ENCODE measurements around the gene PCDHGA9.

The PCDHGA9 gene

DNA sequence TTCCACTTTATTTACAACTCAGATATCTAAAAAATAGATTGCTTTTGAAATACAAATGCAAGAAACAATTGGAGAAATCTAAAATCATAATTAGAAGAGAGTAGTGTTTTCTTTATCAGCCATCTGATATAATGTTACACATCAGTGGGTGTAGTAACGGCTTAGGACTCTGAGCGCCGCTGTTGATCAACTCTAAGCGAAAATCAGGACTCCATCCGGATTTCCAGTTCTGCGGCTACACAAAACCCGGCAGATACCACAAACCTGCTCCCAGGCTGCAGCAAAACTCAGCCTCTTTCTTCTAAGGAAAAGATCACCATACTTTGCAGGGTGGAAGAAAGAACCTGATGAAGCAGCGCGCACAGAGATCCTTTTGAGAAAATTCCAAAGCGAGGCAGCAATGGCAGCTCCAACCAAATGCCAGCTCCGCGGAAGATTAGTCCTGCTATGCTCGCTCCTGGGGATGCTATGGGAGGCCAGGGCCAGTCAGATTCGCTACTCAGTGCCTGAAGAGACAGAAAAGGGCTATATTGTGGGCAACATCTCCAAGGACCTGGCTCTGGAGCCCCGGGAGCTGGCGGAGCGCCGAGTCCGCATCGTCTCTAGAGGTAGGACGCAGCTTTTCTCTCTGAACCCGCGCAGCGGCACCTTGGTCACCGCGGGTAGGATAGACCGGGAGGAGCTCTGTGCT, at the start of gene PCDHGA9:
Gene PCDHGA9 (plus strand): TSS at position 226 of the 691 bp plus-strand sequence. CDS start 175 bp downstream, at position 401.
- TF ChIP-seq, protein P1, sequence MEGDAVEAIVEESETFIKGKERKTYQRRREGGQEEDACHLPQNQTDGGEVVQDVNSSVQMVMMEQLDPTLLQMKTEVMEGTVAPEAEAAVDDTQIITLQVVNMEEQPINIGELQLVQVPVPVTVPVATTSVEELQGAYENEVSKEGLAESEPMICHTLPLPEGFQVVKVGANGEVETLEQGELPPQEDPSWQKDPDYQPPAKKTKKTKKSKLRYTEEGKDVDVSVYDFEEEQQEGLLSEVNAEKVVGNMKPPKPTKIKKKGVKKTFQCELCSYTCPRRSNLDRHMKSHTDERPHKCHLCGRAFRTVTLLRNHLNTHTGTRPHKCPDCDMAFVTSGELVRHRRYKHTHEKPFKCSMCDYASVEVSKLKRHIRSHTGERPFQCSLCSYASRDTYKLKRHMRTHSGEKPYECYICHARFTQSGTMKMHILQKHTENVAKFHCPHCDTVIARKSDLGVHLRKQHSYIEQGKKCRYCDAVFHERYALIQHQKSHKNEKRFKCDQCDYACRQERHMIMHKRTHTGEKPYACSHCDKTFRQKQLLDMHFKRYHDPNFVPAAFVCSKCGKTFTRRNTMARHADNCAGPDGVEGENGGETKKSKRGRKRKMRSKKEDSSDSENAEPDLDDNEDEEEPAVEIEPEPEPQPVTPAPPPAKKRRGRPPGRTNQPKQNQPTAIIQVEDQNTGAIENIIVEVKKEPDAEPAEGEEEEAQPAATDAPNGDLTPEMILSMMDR (IDR thresholded peaks at IDR 0.05; ENCODE audit: low read depth, low read length), result no peak; the same call in 1 of the 2 replicates
- H3K4me3 ChIP-seq (ENCODE audit: low read depth, low read length), result no peak within 1 kb of the TSS

- TF ChIP-seq, protein P1 (IDR thresholded peaks at IDR 0.05; ENCODE audit: low read depth, low read length), result peak; percentile 29; the same call in 1 of the 2 replicates
- no peak within 1 kb of the TSS; the same call in 1 of the 2 replicates for H3K4me3 ChIP-seq (ENCODE audit: low read depth, low read length)
Measured at GRCh38 chr5:141354900-141355469, 47.6 kb upstream of the PCDHGA9 start, which contains the start of gene PCDHGA4. Gene PCDHGA4 (plus strand): TSS chr5:141355021. CDS start chr5:141355108, 87 bp downstream.

DNA sequence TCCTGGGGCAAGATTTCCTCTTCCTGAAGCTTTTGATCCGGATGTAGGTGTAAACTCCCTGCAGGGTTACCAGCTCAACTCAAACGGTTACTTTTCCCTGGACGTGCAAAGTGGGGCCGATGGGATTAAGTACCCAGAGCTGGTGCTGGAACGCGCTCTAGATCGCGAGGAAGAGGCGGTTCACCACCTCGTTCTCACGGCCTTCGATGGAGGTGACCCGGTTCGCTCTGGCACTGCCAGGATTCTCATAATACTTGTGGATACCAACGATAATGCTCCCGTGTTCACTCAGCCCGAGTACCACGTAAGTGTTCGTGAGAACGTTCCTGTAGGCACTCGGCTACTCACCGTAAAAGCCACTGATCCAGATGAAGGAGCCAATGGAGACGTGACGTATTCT, 46.9 kb upstream of the PCDHGA9 start:
- H3K4me3 ChIP-seq (ENCODE audit: low read depth, low read length), result no peak overlapping the region
- TF ChIP-seq, protein P1 (IDR thresholded peaks at IDR 0.05; ENCODE audit: low read depth, low read length), result no peak

DNA sequence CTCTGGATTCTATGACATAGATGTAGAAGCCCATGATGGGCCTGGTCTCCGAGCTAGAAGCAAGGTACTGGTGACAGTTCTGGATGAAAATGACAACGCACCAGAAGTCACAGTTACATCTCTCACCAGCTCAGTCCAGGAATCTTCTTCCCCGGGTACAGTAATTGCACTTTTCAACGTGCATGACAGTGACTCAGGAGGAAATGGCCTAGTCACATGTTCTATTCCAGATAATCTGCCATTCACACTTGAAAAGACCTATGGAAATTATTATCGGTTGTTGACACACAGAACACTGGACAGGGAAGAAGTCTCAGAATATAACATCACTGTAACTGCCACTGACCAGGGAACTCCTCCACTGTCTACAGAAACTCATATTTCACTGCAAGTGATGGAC, 46.4 kb upstream of the PCDHGA9 start:
- H3K4me3 ChIP-seq (ENCODE audit: low read depth, low read length), result no peak overlapping the region
- TF ChIP-seq, protein P1 (IDR thresholded peaks at IDR 0.05; ENCODE audit: low read depth, low read length), result no peak

- no peak overlapping the region for H3K4me3 ChIP-seq (ENCODE audit: low read depth, low read length)
- TF ChIP-seq, protein P1 (IDR thresholded peaks at IDR 0.05; ENCODE audit: low read depth, low read length), result no peak
Measured at GRCh38 chr5:141356950-141357349, 45.6 kb upstream of the PCDHGA9 start.

- no peak within 1 kb of the TSS for H3K4me3 ChIP-seq (ENCODE audit: low read depth, low read length)
- TF ChIP-seq, protein P1 (IDR thresholded peaks at IDR 0.05; ENCODE audit: low read depth, low read length), result peak; percentile 33; the same call in 1 of the 2 replicates
Measured at GRCh38 chr5:141359790-141360426, 42.7 kb upstream of the PCDHGA9 start, which contains the start of gene PCDHGB2. Gene PCDHGB2 (plus strand): TSS chr5:141359994. CDS start chr5:141360136, 142 bp downstream.

Data from WI38 (cell line).